Measurements from ENCODE around the gene ENTREP1. TPM values are rescaled to one million over a fixed set of nuclear protein-coding genes. Genes with fewer than 3 reads are reported as not detected.
A peak's percentile ranks its signal among the peaks of the same experiment; 100 is the strongest.

Gene ENTREP1
- total and polyA plus RNA-seq, 8 donors = 2.7 to 8.8 (median 5.4) TPM

- WGBS, 2 donors = 95 to 100% methylated on average over 3 of the region's 3 CpGs
- H3K27ac ChIP-seq = no peak overlapping the region
- H3K27me3 ChIP-seq = no peaks in the 10 kb centered on the region
- ATAC-seq (no peak), DNase-seq (no peak), FAIRE-seq (no peak)
- no peaks in the 10 kb centered on the region for H3K9me3 ChIP-seq
- H3K36me3 ChIP-seq = no peaks in the 10 kb centered on the region
- H3K4me3 ChIP-seq = no peak overlapping the region
- TF ChIP-seq CTCF (IDR thresholded peaks at IDR 0.05) = no peak
- H3K4me1 ChIP-seq = no peaks in the 10 kb centered on the region
- intact Hi-C loops (cut with DNase I) = no loop called here
Measured at GRCh38 chr9:69411246-69411645, 86.2 kb downstream of the ENTREP1 start.

DNA sequence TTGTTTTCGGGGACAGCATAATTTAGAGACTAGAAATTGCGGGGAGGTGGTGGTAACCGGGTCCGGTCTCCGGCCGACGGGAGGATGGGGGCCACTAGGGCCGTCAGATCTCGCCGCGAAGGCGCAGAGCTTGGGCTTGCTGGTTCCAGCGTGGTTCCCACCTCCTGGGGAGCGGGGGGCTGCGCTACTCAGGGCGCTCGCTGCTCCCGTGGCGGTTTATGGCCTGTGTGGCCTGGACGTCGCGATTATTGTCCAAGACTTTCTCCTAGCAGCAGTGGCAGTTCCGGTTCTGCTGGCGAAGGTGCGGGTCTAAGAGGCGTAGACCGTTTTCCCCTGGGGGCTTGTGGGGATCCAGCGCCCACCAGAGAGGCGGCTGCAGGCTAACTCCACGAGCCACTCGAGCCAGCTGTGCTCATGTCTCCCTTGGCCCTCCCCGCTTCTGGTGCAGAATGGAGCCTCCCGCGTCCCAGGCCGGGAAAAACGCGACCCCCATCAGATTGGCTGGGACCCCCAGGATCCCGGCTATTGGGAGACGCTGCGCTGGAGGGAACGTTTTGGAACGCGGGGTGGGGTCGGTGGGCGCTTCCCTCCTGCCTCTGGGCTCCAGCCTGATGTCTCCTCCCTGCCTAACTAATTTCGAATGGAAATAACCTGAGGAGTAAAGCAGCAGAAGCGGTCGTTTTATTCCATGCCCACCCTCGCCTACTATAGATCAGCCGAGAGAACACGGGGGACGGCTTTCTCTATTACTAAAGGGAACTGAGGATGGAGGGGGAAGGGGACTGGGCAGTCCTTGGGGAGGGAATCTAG, 87.1 kb downstream of the ENTREP1 start:
- TF ChIP-seq CTCF (IDR thresholded peaks at IDR 0.05) = no peak
- Histone ChIP-seq H3K36me3 (no peaks in the 10 kb centered on the region), H3K27me3 (no peaks in the 10 kb centered on the region), H3K4me1 (no peaks in the 10 kb centered on the region), H3K4me3 (no peak overlapping the region), H3K27ac (no peak overlapping the region), H3K9me3 (no peaks in the 10 kb centered on the region)
- DNase-seq (peak in 1 of 6 donors; percentile 51), ATAC-seq (no peak), FAIRE-seq (no peak)
- 63 to 66% methylated on average over 50 to 52 of the region's 52 CpGs for WGBS, 2 donors
- intact Hi-C loops (cut with DNase I) = no loop called here

GRCh38 chr9:69412741-69413150, 87.7 kb downstream of the ENTREP1 start:
- DNase-seq = peak; percentile 44 to 83 (median 68)

GRCh38 chr9:69420611-69421270, 95.7 kb downstream of the ENTREP1 start:
- intact Hi-C loops (cut with DNase I) = loop anchor here (5.0 to 10.0 kb wide), 4 partner anchors 124 to 494 kb away; no protein-coding TSS in a partner anchor
- no peak for FAIRE-seq
- no peak overlapping the region for H3K27ac ChIP-seq
- no peak for DNase-seq
- no peaks in the 10 kb centered on the region for H3K9me3 ChIP-seq
- no peak overlapping the region for H3K4me3 ChIP-seq
- H3K36me3 ChIP-seq = no peaks in the 10 kb centered on the region
- H3K27me3 ChIP-seq = no peaks in the 10 kb centered on the region
- no peaks in the 10 kb centered on the region for H3K4me1 ChIP-seq
- 71 to 75% methylated on average over 10 of the region's 10 CpGs for WGBS, 2 donors
- no peak for ATAC-seq
- no peak for TF ChIP-seq CTCF (IDR thresholded peaks at IDR 0.05)

More at GRCh38 chr9:69412741-69413150, 87.7 kb downstream of the ENTREP1 start:
- no peaks in the 10 kb centered on the region for H3K9me3 ChIP-seq
- no peaks in the 10 kb centered on the region for H3K27me3 ChIP-seq
- intact Hi-C loops (cut with DNase I) = no loop called here
- ATAC-seq (peak; percentile 83 to 100 (median 95)), FAIRE-seq (no peak)
- TF ChIP-seq CTCF (IDR thresholded peaks at IDR 0.05) = peak; percentile 21 to 47 (median 40)
- WGBS, 2 donors = 16 to 27% methylated on average over 20 of the region's 20 CpGs
- H3K4me3 ChIP-seq = no peak overlapping the region
- no peaks in the 10 kb centered on the region for H3K36me3 ChIP-seq
- no peak overlapping the region for H3K27ac ChIP-seq
- H3K4me1 ChIP-seq = no peaks in the 10 kb centered on the region

All from pancreas (tissue), 10 donors.